ENCODE data around the gene TRAF3IP3. TPM values are rescaled to one million over a fixed set of nuclear protein-coding genes. Genes with fewer than 3 reads are reported as not detected.

Gene TRAF3IP3
- polyA plus RNA-seq, 2 of the 4 experiments (the other 2 are of a cell fraction) = not detected

DNA sequence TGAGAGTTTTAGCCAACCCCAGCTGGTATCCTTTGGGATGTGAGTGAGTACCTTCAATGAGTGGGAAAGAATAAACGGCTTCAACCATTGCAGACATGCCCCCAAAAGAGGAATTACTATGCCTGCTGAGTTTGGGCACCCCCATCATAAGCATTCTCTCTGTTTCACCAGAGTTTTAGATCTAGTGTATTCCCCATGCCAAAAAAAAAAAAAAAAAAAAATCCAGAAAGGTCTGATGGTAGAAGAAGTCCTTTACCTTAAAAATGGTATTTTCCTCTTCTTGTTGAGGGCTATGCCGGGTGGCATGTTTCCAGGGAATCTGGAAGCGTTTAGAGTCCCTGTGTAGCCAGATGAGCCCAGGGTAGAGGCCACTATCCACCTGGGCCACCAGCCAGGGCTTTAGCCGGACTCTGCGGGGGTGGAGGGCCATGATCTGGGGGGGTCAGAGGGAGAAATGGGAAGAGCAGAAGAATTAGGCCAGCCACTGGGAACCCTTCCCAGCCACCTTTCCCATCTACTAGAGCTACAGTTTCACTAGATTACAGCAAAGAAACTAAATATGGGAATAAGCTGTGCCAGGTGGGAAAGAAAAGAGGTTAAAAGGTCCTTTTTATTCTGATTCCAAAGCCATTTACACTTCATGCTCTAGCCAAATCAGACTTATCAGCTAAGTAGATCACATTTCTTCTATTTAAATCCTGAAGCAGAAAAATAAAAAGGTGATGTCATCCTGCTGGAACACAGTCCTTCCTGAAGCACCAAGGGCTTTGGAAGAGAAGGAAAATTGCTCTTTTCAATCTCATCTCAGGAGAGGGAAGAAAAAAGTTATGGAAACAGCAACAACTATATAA lies 45.4 kb downstream of the TRAF3IP3 start (continued):
- TF ChIP-seq, protein P1, sequence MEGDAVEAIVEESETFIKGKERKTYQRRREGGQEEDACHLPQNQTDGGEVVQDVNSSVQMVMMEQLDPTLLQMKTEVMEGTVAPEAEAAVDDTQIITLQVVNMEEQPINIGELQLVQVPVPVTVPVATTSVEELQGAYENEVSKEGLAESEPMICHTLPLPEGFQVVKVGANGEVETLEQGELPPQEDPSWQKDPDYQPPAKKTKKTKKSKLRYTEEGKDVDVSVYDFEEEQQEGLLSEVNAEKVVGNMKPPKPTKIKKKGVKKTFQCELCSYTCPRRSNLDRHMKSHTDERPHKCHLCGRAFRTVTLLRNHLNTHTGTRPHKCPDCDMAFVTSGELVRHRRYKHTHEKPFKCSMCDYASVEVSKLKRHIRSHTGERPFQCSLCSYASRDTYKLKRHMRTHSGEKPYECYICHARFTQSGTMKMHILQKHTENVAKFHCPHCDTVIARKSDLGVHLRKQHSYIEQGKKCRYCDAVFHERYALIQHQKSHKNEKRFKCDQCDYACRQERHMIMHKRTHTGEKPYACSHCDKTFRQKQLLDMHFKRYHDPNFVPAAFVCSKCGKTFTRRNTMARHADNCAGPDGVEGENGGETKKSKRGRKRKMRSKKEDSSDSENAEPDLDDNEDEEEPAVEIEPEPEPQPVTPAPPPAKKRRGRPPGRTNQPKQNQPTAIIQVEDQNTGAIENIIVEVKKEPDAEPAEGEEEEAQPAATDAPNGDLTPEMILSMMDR (IDR thresholded peaks at IDR 0.05) = no peak
- no peak for TF ChIP-seq RNF2 (IDR thresholded peaks at IDR 0.05; ENCODE audit: borderline replicate concordance, low read depth)
- no peak for TF ChIP-seq RARB (CRISPR knock-in tag; IDR thresholded peaks at IDR 0.05)

GRCh38 chr1:209802117-209802779 lies 46.4 kb downstream of the TRAF3IP3 start:
- no peak overlapping the region for H3K4me3 ChIP-seq
- POLR2A ChIA-PET = no interaction called here

More at GRCh38 chr1:209802117-209802779, 46.4 kb downstream of the TRAF3IP3 start:
- Histone ChIP-seq H3K4me2 (no peak overlapping the region), H3K9me3 (no peaks in the 10 kb centered on the region), H3K4me1 (no peaks in the 10 kb centered on the region), H3K27ac (no peak overlapping the region)
- DNase-seq (ENCODE audit: low read depth in 1 of 2, low spot score in 1 of 2) = no peak
- 48% methylated on average over 4 of the region's 4 CpGs for WGBS (ENCODE audit: missing lambda C conversion rate)
- TF ChIP-seq REST (IDR thresholded peaks at IDR 0.05) = no peak
- no peak for TF ChIP-seq HES2 (IDR thresholded peaks at IDR 0.05)
- TF ChIP-seq FOXS1 (CRISPR knock-in tag; IDR thresholded peaks at IDR 0.05) = no peak
- TF ChIP-seq POLR2A (IDR thresholded peaks at IDR 0.05; ENCODE audit: low read length) = no peak
- TF ChIP-seq ZNF302 (CRISPR knock-in tag; IDR thresholded peaks at IDR 0.05) = no peak
- no peak for TF ChIP-seq NPAS2 (CRISPR knock-in tag; IDR thresholded peaks at IDR 0.05; ENCODE audit: borderline replicate concordance)
- no peak for TF ChIP-seq BHLHE40 (IDR thresholded peaks at IDR 0.05; ENCODE audit: low read depth, low read length)
- no peak for TF ChIP-seq MYC (IDR thresholded peaks at IDR 0.05; ENCODE audit: borderline replicate concordance, low read length)
- TF ChIP-seq MAX (IDR thresholded peaks at IDR 0.05) = no peak
- TF ChIP-seq PBX3 (IDR thresholded peaks at IDR 0.05) = no peak
- no peak for TF ChIP-seq RCOR1 (IDR thresholded peaks at IDR 0.05; ENCODE audit: low read depth, low read length)
- no peak for TF ChIP-seq MAFK (IDR thresholded peaks at IDR 0.05; ENCODE audit: partially characterized antibody)
- no peak for TF ChIP-seq TFCP2L1 (CRISPR knock-in tag; IDR thresholded peaks at IDR 0.05)
- TF ChIP-seq KDM1A (IDR thresholded peaks at IDR 0.05; ENCODE audit: low read depth) = no peak
- ATAC-seq = no peak
- no peak for FAIRE-seq
- CTCF ChIA-PET = interaction anchor here (1.2 to 2.0 kb wide), 2 partner anchors 14 to 21 kb away, joined by 3 to 12 read pairs; no protein-coding TSS in a partner anchor

Measured in A549 (cell line).